T-helper 1 cell treated with Interleukin-12 subunit alpha and Interleukin-12 subunit beta and Interleukin-4 antibody, amounts not matched to agents 30 ng/mL and 1 ng/mL, for 36 hours (primary cell): ENCODE data around the gene EFL1. TPM values are rescaled to one million over a fixed set of nuclear protein-coding genes. Genes with fewer than 3 reads are reported as not detected.

Experiments
- intact Hi-C: fragments of 100-400 bp; cut with micrococcal nuclease; formaldehyde crosslinking; loops from one replicate; pipeline ENCODE4 v1.15.1; 2024
- total RNA-seq: library from RNA; stranded (reverse); gene quantifications from 2 replicates; pipeline ENCODE4 v1.2.3, GENCODE V29; 2022

EFL1 gene
- total RNA-seq, 1 donor from 2014 or later, result 25.9 TPM

DNA sequence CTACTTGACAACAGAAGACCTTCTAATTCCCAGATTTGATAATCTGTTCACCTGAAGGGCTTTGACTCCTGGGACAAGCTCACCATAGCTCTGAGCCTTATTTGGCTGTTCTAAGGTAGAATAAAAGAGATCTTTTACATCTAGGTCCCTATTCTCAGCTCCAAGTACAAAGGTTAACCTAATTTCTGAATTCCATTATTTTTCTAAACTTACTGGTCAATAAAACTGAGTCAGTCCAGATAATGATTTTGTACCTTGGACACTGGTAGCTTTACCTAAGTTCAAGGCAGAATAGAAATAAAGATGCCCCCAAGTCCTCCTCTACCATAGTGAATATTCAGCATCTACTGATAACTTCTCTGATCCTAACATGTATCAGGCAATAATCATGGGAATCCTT is 135.0 kb downstream of the EFL1 start:
- intact Hi-C loops, result no loop called here

DNA sequence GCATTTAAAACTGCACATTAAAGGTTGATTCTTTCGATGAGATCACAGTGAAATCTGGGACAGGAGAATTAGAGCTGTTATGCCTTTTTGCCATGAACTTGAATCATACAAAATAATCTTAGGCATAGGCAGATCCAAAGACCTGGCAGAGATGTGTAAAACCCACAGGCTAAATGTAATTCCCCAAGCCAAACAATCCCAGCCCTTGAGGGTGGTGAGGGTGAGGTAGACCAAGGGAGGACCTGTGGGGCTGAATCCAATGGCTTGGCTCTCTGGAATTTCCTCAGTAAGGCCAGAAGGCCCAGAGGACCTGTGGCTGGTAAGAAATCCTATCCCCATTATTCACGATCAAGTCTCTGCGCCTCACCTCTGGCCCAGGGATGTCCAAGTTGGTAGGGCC is 136.2 kb downstream of the EFL1 start:
- intact Hi-C loops, result no loop called here

DNA sequence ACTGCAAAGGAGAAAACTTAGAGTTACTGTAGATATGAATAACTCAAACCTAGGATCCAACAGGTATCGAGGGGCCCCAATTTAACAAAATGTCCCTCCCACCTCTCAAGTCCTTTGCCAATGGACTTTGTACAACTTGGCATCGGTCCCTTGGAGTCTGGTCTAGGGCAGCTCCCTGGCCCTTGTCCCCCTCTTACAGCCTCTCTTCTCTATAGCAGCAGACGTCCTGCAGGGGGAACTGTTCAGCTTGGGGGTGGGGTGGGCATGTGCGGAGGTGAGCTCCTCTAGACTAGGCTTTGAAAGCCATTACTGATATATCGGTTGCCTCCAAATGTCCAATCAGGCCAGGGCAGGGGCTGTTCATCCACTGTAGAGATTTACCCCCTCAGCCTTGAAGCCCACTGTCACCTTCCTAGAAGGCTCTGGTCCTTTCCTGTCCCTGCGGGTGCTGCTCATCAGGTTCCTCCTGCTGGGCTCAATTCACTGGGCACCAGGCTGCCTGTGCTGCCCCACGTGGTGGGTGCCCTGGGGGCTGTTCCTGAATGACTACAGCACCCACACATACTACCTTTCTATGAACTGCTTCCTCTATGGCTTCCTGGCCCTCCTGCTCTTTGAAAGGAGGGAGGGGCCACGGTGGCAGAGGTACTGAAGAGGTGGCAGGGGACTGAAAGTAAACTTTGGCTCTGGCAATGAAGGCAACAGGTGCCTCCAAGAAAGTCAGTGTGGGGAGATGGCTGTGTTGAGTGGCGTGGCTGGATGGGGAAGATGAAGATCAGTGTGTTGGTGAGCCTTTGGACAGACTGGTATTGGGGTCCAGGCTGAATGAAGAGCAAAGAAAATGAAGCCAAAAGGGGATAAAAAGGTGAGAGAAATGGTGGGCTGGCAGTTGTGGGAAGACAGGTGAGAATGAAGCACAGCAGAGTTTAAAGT is 137.9 kb downstream of the EFL1 start:
- intact Hi-C loops, result no loop called here

DNA sequence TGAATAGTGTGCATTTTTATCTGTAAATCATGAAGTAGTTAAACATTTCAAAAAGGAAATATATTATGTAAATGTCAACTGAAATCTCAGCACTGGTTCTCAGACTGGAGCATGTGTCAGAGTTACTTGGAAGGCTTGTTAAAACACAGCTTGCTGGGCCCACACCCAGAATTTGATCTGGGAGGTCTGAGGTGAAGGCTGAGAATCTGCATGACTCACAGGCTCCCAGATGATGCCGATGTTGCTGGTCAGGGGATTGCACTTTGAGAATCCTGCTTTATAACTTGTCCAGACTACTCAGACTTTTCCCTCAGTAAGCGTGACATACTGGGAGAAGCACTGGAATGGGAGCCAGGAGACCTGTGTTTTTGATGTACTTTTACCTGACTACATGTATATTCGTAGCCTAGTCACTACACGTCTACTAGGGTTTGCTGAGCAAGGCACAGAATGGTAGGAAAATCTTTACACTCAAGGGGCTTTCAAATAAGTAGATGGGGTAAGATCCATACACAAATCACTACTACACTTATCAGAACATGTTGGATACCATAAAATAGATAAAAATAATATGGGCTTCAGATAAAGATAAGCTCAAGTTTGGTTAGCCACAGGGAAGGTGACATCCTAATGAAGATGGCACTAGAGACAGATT is 139.7 kb downstream of the EFL1 start:
- intact Hi-C loops, result no loop called here

DNA sequence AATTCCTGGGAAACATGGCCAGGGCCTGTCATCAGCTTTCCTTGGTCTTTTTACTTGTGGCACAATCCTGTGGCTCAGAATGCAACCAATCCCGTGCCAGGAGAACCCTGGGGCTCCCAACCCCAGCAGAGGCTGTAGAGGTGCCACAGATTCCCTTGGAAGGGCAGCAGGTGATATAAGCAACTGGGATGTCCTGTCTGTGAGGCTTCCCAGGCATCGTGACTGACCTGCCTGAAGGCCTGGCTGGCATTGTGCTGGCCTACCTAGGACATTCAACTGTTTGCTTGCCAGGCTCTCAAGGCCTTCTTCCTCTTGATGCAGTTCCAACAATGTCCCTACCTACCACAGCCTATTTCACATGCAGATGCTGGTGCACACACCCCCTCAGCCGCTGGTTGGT is 144.5 kb downstream of the EFL1 start:
- intact Hi-C loops, result no loop called here

DNA sequence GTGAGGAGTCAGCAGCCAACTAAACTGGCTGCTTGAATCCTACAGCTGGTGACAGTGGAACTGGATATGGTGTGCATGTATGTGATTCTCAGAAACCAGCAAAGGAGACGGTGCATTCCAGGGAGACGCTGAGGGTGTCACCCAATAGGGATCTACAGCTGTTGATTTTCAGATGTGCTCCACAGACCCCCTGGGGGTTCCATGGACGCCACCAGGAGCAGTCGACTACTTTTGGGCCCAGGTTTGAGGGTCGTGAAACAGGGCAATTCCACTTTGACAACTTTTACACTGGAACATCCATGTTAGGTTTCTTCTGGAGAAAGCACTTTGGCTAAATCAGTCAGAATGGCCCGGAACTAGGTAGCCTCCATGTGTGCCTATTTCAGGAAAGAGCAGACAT is 145.2 kb downstream of the EFL1 start:
- intact Hi-C loops, result no loop called here

DNA sequence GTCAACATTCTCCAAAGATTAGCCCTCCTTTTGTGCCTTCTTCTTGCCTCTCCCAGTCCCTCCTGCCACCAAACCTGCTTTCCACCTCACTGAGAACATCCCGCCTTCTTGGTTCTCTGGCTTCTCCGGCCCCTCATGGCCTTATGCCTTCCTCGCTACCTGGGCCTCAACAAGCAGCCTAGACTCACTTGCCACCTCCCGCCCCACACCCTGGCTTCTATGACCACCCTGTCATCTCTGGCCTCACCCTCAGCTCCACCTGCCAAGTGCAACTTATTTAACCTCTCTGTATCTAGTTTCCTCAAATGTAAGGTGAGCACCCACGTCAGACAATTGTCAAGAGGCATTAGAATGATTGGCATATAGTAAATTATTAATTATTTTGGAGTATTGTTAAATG is 147.9 kb downstream of the EFL1 start:
- intact Hi-C loops, result no loop called here

DNA sequence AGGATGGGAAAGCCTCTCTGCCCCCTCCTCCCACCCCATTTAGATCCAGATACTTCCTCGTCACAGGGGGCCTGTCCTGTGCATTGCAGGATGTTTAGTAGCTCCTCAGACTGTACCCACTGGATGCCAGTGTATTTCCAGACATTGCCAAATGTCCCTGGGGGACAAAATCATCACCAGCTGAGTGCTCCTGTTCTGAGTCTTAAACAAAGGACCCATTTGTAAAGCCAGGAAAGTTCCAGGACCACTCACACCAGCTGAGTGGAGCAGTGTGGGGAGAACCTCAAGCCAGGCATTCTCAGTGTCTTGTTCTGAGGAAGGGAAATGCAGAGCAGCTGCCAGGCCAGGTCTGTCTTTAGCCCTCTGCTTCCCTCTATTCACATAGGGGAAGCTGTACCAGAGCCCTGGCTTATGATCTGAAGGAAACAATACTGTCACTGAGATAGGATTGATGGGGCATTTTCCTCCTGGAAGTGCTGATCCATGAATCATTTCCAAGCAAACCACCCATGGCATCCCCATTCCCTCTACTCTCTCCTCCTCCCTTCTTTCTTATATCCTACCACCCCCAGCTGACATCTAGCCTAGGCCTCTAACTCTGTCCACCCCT is 149.3 kb downstream of the EFL1 start:
- intact Hi-C loops, result no loop called here

DNA sequence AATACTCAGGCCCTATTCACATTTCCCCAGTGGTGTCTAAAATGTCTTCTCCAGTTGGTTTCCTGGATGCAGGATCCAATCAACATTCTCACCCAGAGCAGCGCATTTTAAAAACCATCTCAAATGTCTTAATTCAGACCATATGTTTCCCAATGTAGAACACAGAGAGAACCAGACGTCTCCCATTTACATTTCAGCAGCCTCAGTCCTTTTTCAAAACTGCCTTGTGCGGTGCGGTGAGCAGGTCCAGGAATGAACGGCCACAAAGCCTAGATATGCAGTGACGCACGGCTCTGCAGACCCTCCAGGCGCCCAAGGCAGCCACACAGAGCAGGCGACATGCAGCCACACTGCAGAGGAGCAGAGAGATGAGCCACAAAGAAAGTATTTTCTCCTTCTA is 150.6 kb downstream of the EFL1 start:
- intact Hi-C loops, result no loop called here

DNA sequence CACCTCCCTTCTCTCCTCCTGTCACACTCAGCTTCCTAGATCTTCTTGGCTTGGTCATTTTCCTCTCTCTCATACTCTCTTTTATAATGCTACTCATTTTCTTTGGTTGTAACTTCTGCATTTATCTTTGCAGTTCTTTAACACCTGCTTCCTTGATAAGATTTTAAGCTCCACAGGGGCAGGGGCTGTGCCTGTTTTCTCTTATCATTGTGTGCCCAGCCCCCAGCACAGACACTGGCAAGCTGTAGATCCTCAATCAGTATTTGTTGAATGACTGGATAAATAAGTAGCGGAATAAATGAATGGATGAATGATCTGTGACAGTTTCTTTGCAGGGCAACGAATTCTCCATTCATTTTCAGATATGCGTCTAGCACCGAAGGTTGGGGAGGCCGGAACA is 152.4 kb downstream of the EFL1 start:
- intact Hi-C loops, result no loop called here

DNA sequence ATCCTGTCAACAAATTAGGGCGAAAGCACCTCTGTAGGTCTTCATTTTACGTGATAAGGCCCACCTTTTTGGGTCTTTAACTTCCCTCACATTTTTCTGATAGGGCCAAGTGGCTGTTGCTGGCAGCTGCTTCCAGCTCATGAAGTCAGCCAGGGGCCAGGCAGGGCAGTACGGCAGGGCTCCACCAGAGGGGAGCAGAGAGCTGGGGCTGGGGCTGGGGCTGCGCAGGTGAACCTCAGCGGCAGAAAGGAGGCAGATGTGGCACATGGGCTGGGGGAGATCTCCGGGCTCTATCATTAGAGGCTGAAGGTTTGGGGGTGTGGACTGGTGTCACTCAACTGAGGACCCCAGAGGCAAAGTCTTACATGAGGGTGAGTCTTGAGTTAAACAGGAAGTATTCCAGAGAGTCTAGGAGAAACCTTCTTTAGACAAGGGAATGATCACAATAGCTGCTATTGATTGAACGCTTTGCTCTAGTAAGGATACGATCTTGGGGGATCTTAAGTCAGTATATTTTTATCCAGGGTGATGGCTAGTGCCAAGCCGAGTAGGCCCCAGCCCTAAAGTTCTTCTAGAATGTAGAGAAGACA is 153.9 kb downstream of the EFL1 start:
- intact Hi-C loops, result loop anchor here (1.0 to 2.0 kb wide), 2 partner anchors 62 to 90 kb away; partner anchors contain the start of gene MEX3B

DNA sequence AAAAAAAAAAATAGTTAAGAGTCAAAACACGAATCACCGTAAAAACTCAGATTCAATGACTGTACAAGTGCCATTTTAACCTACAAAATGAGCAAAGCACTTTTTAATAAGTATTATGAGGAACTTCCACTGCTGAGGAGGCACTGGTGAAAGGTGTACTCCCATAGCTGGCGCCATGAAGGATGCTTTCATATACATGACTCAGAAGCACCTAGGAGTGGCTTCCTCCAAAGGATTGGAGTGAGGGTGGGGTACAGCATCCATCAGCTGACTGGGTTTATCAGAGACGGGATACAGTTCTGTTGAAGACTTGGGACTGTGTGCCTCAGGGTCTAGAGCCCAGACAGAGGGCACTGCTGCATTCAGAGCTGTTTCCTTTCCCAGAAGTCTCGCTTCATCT is 155.9 kb downstream of the EFL1 start:
- intact Hi-C loops, result no loop called here

DNA sequence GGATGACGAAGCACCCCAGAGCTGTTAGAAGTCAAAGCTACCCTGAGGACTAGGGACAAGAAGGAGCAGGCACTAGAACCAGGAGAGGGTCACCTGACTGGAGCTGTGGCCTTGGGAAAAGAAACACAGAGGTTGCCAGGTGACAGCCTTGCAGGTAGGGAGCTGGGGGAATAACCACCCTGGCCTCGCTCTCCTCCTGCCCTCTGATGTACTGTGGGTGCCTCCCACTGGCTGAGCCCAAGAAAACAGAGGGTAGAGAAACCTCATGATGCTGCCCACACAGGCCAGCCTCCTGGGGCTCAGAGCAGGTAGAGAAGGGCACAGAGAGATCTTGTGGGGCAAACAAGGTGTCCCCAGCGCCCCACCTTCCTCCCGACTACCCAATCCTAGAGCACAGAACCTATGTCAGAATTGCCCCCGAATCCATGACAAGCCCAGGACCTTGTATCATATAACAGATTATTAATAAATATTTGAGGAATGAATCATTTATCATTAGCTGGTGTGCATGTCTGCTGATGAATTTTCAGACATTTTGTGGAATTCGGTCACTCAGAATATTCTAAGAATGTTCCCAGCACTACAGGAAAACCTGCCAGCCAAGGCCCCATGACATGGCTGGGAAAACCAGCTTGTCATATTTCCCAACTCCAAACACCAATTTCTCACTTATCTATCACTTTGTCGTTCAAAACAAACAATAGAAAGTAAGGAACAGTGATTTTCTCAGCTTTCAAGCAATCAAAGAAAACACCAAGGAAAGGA is 156.9 kb downstream of the EFL1 start:
- intact Hi-C loops, result no loop called here

DNA sequence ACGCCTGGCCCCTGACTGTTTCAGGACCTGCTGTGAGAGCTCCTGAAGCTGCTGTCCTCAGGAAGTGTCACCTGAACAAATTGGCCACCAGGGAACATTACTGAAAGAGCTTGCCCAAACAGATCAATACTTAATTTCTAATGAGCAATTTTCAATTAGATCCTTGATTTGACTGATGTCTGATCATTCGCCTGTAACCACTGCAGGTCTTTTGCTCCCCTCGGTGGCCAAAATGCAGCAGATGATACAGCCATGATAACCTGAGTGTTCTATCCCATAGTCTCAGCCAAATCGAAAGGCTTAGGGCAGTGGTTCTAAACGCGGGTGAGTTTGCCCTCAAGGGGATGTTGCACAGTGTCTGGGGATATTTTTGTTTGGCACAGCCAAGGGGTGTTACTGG is 159.1 kb downstream of the EFL1 start:
- intact Hi-C loops, result no loop called here

DNA sequence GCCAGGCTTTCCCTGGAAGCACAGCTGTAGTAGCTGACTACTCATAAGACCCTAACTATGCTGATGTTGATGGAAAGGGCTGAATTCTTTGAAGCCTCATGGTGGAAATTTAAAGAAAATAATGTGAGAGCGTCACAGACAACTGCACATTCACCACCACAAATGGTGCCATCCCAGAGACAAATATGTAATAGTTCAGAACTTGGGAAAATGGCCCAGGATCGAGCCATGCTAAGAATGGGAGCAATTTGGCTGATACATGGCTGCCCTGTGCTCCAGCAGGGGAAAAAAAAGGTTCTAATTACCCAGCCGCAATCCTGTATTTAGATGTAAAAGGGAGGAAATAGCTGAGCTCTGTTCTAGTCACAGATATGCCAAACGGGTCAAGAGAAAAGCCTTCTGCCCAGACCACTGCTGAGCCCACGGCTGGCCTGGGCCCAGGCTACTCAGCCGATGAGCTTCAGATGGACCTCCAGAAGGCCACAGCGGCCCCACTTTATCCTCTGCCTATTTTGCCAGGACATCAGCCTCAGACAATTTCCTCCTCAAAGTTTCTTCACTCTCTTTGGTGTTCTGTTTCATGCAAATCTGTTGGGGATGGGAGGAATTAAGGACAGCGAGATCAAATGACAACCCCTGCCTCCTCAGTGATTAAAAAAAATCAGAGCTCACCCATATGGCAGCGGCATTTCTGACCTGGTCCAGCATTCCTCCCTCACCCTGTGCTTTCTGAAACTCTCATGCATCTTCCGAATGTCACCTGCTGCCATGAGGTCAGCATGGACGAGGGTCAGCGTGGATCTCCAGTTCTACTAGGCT is 162.2 kb downstream of the EFL1 start:
- intact Hi-C loops, result no loop called here

DNA sequence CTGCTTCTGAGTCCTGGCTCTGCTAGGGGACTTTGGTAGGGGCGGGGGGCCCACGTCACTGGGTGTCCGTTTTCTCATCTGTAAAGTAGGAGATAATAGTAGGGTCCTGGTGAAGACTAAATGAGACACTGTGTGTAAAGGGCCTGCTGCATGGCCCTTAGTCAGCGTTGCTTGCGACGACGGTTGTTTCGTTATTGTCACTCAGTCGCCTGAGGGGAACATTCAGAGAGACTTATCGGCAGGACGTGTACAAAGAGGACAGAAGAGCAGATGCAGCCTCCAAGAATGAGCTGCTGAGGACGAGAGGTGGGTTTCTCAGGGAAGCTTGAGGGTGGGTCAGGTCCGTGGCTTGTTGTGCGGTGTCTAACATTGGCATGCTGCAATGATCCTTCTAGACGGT is 163.9 kb downstream of the EFL1 start:
- intact Hi-C loops, result no loop called here

DNA sequence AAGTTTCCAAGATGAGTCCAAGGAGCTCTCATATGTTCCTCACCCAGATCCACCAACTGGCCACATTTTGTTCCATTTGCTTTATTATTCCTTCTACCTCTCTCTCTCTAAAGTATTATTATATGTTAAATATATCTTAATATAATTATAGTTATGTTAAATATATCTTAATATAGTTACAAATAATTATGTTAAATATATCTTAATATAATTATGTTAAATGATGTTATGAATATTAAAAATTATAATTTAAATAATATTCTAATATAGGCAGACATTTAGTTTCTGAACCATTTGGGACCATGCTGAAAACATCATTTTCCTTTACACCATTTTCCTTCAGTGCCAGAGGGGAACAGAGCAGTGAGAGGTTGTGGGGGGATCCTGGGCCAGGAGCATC is 166.7 kb downstream of the EFL1 start:
- intact Hi-C loops, result no loop called here

DNA sequence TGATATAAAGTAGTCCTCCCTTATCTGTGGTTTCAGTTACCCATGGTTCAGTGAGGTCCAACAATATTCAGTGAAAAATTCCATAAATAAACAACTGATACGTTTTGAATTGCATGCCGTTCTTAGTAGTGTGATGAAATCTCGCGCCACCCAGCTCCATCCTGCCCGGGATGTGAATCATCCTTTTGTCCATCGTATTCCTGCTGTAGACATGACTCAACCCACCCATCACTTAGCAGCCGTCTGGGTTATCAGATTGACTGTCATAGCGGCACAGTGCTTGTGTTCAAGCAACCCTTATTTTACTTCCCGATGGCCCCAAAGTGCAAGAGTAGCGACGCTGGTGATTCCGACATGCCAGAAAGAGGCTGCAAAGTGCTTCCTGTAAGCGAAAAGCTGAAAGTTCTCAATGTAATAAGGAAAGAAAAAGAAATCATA is 168.7 kb downstream of the EFL1 start:
- intact Hi-C loops, result no loop called here

DNA sequence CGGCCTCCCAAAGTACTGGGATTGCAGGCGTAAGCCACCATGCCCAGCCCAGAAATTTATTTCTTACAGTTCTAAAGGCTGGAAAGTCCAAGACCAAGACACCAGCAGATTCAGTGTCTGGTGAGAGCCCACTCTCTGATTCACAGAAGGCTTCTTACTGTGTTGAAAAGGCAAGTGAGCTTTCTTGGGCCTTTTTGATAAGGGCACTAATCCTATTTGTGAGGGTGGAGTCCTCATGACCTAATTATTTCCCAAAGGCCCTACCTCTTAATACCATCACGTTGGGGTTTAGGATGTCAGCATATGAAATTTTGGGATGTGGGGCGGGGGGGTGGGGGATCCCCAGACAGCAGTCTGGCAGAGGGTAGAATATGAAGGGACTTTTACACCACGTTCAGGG is 169.2 kb downstream of the EFL1 start:
- intact Hi-C loops, result no loop called here

DNA sequence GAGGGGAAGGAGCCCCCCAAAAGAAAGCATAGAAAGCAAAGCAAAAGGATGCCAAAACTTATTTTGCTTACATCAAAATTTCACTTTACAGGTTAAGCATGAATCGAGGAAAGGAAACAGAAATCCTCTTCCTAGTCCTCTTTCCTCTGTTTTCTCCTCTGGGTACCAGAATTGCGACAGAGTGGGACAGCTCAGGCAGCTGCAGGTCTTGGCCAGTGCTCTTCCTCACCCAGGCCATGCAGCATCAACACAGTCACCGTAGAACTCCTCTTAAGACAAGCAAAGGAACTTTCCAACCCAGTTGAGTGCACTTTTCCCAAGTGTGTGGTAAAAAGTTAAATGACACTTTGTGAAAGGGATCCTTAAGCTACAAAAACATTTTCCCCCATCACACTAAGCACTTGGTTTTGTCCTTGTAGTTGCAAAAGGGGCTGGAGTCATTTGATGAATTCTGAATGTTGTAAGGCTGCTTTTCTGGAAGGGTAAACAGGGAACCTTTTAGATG is 170.8 kb downstream of the EFL1 start:
- intact Hi-C loops, result no loop called here
